ENCODE data around the gene MEST.

MEST gene

GRCh38 chr7:130473289-130473688 is 18.6 kb upstream of the MEST start:
- no peaks in the 10 kb centered on the region for H3K36me3 ChIP-seq (ENCODE audit: insufficient read depth, low read length)
- H3K4me2 ChIP-seq (ENCODE audit: insufficient read depth, low read length), result no peak overlapping the region
- no peak for ATAC-seq (ENCODE audit: insufficient read depth, low read depth)
- DNase-seq, result no peak
- no peak overlapping the region for H3K9ac ChIP-seq (ENCODE audit: low read depth, low read length)
- H2AFZ ChIP-seq (ENCODE audit: low read depth, low read length), result no peak overlapping the region
- H3K4me3 ChIP-seq (ENCODE audit: low read depth in 1 of 2, low read length in 2 of 2), result no peak overlapping the region
- H4K20me1 ChIP-seq (ENCODE audit: insufficient read depth, low read length), result no peaks in the 10 kb centered on the region
- no peak overlapping the region for H3K27ac ChIP-seq (ENCODE audit: low read length)
- TF ChIP-seq, protein P1, sequence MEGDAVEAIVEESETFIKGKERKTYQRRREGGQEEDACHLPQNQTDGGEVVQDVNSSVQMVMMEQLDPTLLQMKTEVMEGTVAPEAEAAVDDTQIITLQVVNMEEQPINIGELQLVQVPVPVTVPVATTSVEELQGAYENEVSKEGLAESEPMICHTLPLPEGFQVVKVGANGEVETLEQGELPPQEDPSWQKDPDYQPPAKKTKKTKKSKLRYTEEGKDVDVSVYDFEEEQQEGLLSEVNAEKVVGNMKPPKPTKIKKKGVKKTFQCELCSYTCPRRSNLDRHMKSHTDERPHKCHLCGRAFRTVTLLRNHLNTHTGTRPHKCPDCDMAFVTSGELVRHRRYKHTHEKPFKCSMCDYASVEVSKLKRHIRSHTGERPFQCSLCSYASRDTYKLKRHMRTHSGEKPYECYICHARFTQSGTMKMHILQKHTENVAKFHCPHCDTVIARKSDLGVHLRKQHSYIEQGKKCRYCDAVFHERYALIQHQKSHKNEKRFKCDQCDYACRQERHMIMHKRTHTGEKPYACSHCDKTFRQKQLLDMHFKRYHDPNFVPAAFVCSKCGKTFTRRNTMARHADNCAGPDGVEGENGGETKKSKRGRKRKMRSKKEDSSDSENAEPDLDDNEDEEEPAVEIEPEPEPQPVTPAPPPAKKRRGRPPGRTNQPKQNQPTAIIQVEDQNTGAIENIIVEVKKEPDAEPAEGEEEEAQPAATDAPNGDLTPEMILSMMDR (IDR thresholded peaks at IDR 0.05; ENCODE audit: borderline replicate concordance, extremely low read depth, low read length, poor library complexity, severe bottlenecking), result no peak
- no peak for TF ChIP-seq EZH2 (IDR thresholded peaks at IDR 0.05; ENCODE audit: borderline replicate concordance, low read depth, low read length, severe bottlenecking)
- no peaks in the 10 kb centered on the region for H3K27me3 ChIP-seq (ENCODE audit: insufficient read depth, low read length, poor library complexity)
- H3K9me3 ChIP-seq (ENCODE audit: insufficient read depth, low read length, severe bottlenecking), result no peaks in the 10 kb centered on the region
- no peaks in the 10 kb centered on the region for H3K4me1 ChIP-seq (ENCODE audit: insufficient read depth, low read length)
- no peaks in the 10 kb centered on the region for H3K79me2 ChIP-seq (ENCODE audit: insufficient read depth, low read length)

GRCh38 chr7:130473876-130474275 is 18.0 kb upstream of the MEST start:
- ATAC-seq (ENCODE audit: insufficient read depth, low read depth) (no peak), DNase-seq (no peak)
- no peak overlapping the region for H3K4me2 ChIP-seq (ENCODE audit: insufficient read depth, low read length)
- H3K9ac ChIP-seq (ENCODE audit: low read depth, low read length), result no peak overlapping the region
- no peaks in the 10 kb centered on the region for H4K20me1 ChIP-seq (ENCODE audit: insufficient read depth, low read length)
- no peaks in the 10 kb centered on the region for H3K9me3 ChIP-seq (ENCODE audit: insufficient read depth, low read length, severe bottlenecking)
- no peak overlapping the region for H3K27ac ChIP-seq (ENCODE audit: low read length)
- TF ChIP-seq, protein P1 (IDR thresholded peaks at IDR 0.05; ENCODE audit: borderline replicate concordance, extremely low read depth, low read length, poor library complexity, severe bottlenecking), result no peak
- TF ChIP-seq EZH2 (IDR thresholded peaks at IDR 0.05; ENCODE audit: borderline replicate concordance, low read depth, low read length, severe bottlenecking), result no peak
- H3K36me3 ChIP-seq (ENCODE audit: insufficient read depth, low read length), result no peaks in the 10 kb centered on the region
- no peak overlapping the region for H3K4me3 ChIP-seq (ENCODE audit: low read depth in 1 of 2, low read length in 2 of 2)
- H3K27me3 ChIP-seq (ENCODE audit: insufficient read depth, low read length, poor library complexity), result no peaks in the 10 kb centered on the region
- no peak overlapping the region for H2AFZ ChIP-seq (ENCODE audit: low read depth, low read length)
- H3K4me1 ChIP-seq (ENCODE audit: insufficient read depth, low read length), result no peaks in the 10 kb centered on the region
- no peaks in the 10 kb centered on the region for H3K79me2 ChIP-seq (ENCODE audit: insufficient read depth, low read length)

- H3K4me1 ChIP-seq (ENCODE audit: insufficient read depth, low read length), result no peaks in the 10 kb centered on the region
- no peak overlapping the region for H3K4me3 ChIP-seq (ENCODE audit: low read depth in 1 of 2, low read length in 2 of 2)
- no peak overlapping the region for H2AFZ ChIP-seq (ENCODE audit: low read depth, low read length)
- no peaks in the 10 kb centered on the region for H3K27me3 ChIP-seq (ENCODE audit: insufficient read depth, low read length, poor library complexity)
- TF ChIP-seq, protein P1 (IDR thresholded peaks at IDR 0.05; ENCODE audit: borderline replicate concordance, extremely low read depth, low read length, poor library complexity, severe bottlenecking), result no peak
- TF ChIP-seq EZH2 (IDR thresholded peaks at IDR 0.05; ENCODE audit: borderline replicate concordance, low read depth, low read length, severe bottlenecking), result no peak
- ATAC-seq (ENCODE audit: insufficient read depth, low read depth) (no peak), DNase-seq (no peak)
- H3K9ac ChIP-seq (ENCODE audit: low read depth, low read length), result no peak overlapping the region
- no peak overlapping the region for H3K4me2 ChIP-seq (ENCODE audit: insufficient read depth, low read length)
- H3K79me2 ChIP-seq (ENCODE audit: insufficient read depth, low read length), result no peaks in the 10 kb centered on the region
- no peaks in the 10 kb centered on the region for H3K36me3 ChIP-seq (ENCODE audit: insufficient read depth, low read length)
- H3K9me3 ChIP-seq (ENCODE audit: insufficient read depth, low read length, severe bottlenecking), result no peaks in the 10 kb centered on the region
- no peaks in the 10 kb centered on the region for H4K20me1 ChIP-seq (ENCODE audit: insufficient read depth, low read length)
- no peak overlapping the region for H3K27ac ChIP-seq (ENCODE audit: low read length)
These were observed 16.1 kb upstream of the MEST start for GRCh38 chr7:130475776-130476175.

Data from DND-41 (cell line).